Left kidney (tissue), 2 donors: Measurements from ENCODE around the gene CLPSL2. TPM values are rescaled to one million over a fixed set of nuclear protein-coding genes. Genes with fewer than 3 reads are reported as not detected.

ENCODE experiments used
- DNase-seq: peaks from one replicate; pipeline ENCODE4 v3.0.0-alpha.2; 2013
- polyA plus RNA-seq: library from polyadenylated mRNA; unstranded; fragments of 120-200 nt; gene quantifications from one replicate; pipeline ENCODE4 v1.2.1, GENCODE V29; 2013; ENCODE audit not compliant: insufficient read length

Gene CLPSL2
- polyA plus RNA-seq, 1 donor, result not detected

- no peak for DNase-seq
These were observed 29.9 kb upstream of the CLPSL2 start for GRCh38 chr6:35746516-35746915.

GRCh38 chr6:35747877-35748276 is 28.5 kb upstream of the CLPSL2 start:
- no peak for DNase-seq

- DNase-seq, result no peak
These were observed 25.8 kb upstream of the CLPSL2 start for GRCh38 chr6:35750557-35750956.

GRCh38 chr6:35751594-35751993 is 24.8 kb upstream of the CLPSL2 start:
- no peak for DNase-seq

DNA sequence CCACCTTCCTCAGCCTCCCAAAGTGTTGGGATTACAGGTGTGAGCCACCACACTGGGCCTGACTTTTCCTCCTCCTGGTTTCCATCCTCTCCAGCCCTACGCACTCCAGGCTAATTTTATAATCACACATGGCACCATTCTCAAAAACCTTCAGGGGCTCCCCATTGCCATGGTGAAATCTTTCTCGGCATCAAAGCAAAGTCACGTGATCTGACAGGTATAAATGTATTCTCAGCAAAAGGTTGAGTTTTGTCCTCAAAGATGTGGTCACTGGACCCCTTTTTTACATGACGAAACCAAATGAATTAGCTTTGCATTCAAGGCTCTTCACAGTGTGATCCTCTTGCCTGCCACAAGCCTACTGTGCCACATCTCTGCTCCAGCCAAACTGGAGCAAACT is 24.1 kb upstream of the CLPSL2 start:
- no peak for DNase-seq

DNA sequence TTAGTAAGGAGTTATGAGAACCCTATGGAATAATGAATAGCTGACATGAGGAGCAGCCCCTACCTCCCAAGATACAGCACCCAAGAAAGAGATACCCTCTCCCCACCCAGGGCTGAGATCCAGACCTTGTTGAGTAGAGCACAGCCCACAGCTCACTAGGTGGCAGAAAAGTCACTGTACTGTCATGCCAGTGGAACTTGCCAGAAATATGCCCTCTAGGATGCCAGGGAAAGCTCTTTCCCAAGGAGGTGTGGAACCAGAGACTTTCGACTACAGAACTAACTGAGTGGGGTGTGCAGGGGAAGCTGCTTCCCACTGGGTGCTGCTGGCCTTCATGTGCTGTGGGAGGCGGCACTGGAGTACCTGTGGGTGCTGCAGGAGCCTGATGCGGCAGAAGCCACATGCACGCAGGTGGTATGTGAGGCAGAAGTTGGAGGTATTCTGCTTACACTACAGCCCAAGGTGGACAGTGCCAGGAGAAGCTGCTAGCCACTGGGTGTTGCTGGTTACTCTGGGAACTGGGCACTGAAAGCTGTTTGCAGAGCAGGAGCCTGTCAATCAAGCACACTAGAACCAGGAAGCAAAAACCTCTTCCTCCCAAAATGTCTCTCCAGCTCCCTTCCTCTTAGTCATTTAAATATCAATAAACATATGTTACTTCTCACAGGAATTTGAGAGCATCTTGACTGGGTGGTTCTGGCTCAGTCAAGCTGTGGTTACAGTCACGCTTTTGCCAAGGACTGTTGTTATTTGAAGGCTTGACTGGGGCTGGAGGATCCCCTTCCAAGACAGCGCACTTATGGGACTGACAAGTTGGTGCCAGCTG is 21.7 kb upstream of the CLPSL2 start:
- no peak for DNase-seq

DNA sequence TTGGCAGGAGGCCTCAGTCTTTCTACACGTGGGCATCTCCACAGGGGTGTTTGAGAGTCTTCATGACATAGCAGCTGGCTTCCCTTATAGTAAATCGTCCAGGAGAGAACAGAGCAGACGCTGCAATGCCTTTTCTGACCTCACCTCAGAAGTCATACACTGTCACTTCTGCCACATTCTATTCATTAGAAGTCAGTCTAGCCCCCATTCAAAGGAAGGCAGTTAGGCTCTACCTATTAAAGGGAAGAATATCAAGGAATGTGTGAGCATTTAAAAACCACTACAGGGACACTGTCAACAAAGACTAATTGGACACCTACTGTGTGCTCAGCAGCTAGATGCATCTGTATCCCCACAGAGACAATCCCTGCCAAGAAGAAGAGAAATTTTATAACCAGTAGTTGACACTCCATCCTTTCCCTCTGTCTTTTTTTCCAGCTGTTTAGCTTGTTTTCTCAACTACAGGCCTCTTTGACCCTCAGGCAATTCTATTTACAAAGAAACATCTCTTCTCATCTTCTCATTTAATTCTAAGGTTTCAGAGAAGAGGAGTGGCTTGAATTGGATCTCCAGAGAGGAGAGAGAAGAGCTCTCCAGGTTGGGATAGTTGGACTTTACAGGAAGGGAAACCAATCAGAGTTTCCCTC is 21.0 kb upstream of the CLPSL2 start:
- DNase-seq, result no peak

GRCh38 chr6:35757456-35758123 is 18.8 kb upstream of the CLPSL2 start:
- DNase-seq, result no peak

GRCh38 chr6:35759426-35759825 is 17.0 kb upstream of the CLPSL2 start:
- peak; percentile 46 for DNase-seq

- no peak for DNase-seq
These were observed 10.7 kb upstream of the CLPSL2 start for GRCh38 chr6:35765739-35766138.

DNA sequence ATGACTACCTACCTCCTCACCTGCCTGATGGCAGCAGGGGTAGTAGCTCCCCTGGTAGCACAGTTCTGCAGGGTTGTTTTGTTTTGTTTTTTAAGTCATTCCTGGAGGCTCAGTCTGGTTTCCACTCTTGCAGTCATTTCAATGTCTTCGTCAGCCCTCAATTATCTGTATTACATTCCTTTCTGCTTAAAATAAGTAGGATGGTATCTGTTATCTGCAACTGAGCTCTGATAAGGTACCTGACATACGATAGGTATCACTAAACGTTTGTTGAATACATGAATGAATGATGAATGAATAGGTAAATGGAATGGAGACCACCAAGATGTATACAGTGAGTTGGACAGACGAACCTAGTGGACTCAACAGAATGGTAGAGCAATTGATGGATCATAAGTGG is 7.2 kb upstream of the CLPSL2 start:
- DNase-seq, result no peak

DNA sequence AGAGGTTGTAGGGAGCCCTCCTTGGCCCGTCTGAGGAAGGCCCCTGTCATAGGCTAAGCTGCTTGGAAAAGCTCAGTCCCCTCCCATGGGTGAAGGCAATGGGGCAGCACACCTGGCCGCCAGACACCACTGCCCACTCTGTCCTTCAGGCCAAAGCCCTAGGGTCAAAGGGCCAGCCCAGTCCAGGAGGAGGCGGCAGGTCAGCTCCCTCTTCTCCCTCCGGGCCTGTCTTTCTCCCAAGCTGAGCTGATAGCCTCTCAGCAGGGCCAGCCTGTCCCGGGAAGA is 5.1 kb upstream of the CLPSL2 start:
- DNase-seq, result no peak

DNA sequence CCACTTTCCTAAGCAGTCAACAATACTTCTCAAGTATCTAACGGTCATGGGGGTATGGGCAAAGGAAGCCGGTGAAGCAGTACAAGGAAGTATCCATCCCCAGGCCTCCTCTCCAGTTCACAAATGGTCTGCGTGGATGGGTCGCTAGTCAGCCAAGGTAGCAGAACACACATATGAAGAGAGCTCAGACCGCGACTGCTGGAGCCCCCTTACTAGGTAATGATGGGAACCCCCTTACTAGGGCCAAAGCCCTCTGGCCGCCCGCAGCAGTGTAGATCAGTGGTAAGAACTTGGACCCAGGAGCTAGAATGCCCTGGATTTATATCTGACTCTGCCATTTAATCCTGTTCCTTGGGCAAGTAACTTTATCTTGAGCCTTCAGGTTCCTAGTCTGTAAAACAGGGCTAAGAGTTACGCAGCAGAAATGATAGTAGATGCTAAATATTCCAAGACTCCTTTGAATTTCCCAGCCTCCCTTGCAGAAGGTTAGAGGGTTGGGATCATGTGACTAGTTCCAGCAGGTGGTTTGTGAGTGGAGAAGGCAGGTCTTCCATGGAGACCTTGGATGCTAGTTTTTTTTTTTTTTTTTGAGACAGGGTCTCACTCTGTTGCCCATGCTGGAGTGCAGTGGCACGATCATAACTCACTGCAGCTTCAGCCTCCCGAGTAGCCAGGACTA is 2.1 kb upstream of the CLPSL2 start:
- DNase-seq, result no peak

- DNase-seq, result no peak
These were observed 1.4 kb upstream of the CLPSL2 start for GRCh38 chr6:35775031-35775430.

DNA sequence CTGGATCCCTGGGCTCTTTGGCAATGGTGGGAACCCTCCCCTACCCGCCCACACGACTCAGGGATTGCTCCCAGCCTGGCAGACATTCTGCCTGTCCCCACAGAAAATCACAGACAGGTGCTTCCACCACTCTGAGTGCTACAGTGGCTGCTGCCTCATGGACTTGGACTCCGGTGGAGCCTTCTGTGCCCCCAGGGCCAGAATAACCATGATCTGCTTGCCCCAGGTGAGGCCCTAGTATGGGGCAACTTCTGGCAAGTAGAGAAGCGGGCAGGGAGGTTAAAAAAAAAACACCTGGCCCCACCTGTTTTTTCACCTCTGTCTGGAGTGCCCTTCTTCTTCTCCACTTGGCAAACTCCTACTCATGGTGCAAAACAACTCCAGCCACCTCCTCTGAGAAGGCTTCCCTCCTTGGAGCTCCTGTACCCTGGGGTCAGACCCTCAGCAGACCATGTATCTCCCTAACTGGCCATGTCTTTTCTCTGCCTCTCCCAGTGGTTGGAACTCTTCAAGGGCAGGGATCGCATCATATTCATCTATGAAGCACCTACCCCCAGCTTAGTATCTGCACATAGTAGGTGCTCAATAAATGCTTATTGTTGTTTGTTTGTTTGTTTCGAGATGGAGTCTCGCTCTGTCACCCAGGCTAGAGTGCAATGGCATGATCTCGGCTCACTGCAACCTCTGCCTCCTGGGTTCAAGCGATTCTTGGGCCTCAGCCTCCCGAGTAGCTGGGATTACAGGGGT is 1.1 kb downstream of the CLPSL2 start:
- DNase-seq, result no peak

DNA sequence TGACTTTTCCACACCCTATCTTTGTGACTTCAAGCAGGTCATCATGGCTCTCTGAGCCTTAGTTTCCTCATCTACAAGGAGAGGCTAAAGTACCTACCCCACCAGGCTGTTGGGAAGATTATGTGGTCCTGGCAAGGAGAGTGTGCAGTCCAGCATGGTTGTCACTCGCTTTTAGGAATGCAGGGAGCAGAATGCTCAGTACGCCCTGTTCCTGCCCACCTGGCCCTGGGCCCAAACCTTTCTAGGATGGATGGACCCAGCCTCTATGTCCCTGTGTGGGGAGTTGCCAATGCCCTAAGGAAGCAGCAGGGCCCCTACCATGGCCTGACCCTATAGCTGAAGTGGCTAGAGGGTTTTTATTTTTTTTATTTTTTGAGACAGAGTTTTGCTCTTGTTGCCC is 2.0 kb downstream of the CLPSL2 start:
- DNase-seq, result no peak

DNA sequence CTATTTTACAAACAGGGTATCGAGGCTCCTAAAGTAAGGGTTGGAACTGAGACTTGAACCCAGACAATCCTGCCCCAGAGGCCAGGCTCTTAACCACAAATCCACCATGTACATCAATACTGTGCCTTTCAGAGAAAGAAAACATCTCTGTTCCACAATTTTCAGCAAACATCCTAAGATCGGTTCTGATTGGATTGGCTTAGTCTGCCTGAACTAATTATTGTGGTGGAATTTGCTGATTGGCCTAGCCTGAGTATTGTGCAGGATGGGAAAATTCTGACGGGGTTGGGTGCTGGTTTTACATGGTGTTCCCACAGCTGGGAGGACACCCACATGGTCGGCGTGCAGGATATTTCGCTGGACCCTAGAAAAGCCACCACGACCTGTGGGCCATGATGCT is 4.3 kb downstream of the CLPSL2 start, which contains the start of gene CLPSL1:
Gene CLPSL1, plus strand, starts transcription at position 301 of the 400 bp plus-strand sequence. Its CDS starts 92 bp downstream, at position 393.
- DNase-seq, result no peak

DNA sequence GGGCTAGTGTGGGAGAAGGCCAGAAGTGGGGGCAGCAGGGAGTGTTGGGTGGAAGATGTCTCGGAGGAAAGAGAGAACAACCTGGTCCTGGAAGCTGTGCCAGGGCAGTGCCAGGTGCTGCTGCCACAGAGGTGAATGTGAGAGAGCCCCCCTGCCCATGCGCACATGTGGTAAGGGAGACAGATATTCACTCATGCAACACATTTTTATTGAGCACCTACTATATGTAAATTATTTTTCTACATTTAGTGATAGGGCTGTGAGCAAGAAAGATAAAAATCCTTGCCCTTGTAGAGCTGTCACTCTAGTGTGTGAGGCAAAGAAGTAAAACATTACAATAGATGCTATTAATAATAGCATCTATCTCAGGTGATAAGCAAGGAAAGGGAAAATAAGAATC is 4.9 kb downstream of the CLPSL2 start:
- DNase-seq, result no peak

DNA sequence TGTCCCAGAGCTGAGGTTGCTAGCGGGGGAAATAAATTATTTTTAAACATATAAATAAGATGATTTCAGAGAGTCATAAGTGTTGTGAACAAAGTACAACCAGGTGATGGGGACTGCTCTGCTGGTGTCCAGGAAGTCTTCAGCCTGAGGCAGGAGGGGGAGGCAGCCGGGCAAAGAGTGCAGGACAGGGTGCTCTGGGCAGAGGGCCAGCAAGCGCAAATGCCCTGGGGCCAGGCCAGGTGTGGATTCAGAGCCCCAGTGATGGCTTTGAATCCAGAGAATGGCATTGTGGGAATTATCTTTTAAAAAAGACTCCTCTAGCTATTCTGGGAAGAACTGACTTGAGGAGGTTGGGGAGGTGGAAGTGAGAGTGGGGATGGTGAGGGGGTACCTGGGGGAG is 6.0 kb downstream of the CLPSL2 start:
- DNase-seq, result no peak

GRCh38 chr6:35784200-35784599 is 7.8 kb downstream of the CLPSL2 start:
- DNase-seq, result no peak

- DNase-seq, result no peak
These were observed 9.9 kb downstream of the CLPSL2 start for GRCh38 chr6:35786272-35786671.

DNA sequence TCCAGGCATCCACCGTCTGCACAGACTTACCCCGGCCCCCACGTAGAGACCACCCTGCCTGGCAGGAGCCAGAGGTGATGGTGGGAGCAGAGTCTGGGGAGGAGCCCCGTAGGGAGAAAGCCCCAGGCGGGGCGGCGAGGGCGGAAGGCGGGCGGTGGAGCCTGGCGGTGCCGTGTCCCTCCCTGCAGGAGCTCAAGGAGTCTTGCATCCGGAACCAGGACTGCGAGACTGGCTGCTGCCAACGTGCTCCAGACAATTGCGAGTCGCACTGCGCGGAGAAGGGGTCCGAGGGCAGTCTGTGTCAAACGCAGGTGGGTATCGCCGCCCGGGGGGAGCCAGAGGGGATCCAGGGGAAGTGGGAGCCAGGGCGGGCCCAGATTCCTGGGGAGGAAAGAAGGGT is 10.4 kb downstream of the CLPSL2 start:
- peak; percentile 18 for DNase-seq
